ENCODE results near the gene S100A6.
"Not testable (repeated sequence)": the region's sequence is repeated elsewhere in the genome, so short reads cannot be mapped to it uniquely, and the experiment has no call there.

S100A6 gene

DNA sequence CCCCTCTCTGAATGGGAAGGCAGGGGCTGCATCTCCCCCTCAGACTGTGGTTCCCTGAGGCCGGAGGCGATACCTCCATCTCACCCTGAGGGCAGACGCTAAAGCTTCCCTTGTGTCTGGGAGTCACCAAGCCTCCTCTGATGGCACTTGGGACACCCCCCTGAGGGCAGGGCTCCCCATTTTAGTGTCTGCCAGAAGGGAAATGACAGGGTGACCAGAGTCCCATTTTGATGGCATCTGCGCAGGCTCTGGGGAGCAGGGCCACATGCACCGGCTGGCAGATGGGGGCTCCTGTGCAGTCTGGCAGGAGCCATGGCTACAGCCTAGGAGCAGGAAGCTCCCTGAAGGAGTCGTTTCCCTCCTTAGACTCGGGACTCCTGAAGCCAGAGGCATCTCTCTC is 28.2 kb upstream of the S100A6 start:
- no peak for DNase-seq (ENCODE audit: low spot score)

DNA sequence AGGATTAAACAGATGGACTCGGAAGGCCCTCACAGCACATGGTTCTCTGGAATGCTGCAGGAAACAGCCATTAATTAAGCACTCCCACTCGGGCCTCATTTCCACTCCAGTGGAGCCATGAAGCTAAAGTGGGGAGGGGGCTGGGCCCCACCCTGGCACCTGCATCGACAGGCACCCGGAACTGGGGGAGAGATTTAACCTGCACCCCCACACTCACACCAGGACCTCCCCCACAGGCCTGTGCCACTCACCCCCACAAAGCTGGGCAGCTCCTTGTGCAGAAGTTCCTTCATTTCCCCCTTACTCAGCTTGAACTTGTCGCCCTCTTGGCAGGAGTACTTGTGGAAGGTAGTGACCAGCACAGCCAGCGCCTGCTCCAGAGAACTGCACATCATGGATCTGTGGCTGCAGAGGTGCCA is 27.7 kb upstream of the S100A6 start:
- DNase-seq (ENCODE audit: low spot score) = no peak

DNA sequence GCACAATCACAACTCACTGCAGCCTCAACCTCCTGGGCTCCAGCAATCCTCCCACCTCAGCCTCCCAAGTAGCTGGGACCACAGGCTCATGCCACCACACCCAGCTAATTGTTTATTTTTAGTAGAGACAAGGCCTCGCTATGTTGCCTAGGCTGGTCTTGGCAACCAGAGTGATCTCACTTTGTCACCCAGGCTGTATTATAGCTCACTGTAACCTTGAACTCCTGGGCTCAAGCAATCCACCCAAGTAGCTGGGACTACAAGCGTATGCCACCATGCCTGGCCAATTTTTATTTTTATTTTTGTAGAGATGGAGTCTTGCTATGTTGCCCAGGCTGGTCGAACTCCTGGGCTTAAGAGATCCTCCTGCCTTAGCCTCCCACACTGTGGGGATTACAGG is 26.2 kb upstream of the S100A6 start:
- not testable (repeated sequence) for DNase-seq (ENCODE audit: low spot score)

DNA sequence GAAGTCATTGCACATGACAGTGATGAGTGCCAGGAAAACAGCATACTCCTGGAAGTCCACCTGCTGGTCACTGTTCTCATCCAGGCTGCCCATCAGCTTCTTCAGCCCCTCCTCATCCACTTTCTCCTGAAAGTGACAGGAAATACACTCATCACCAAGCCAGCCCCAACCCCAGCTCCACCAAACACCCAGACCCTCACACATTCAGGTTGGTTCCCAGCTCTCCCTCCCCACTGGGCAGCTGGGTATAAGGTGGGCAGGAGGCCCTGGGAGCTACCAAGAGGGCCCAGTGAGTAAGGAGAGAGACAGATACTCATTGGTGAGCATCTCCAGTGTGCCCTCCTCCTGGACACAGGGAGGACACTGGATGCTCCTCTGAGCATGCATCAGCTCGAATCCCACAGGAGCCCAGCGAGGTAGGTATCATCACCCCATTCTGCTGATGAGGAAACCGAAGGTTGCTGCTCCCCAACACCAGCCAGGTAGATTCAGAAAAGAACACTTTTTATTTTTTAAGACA is 25.7 kb upstream of the S100A6 start:
- DNase-seq (ENCODE audit: low spot score) = no peak

DNA sequence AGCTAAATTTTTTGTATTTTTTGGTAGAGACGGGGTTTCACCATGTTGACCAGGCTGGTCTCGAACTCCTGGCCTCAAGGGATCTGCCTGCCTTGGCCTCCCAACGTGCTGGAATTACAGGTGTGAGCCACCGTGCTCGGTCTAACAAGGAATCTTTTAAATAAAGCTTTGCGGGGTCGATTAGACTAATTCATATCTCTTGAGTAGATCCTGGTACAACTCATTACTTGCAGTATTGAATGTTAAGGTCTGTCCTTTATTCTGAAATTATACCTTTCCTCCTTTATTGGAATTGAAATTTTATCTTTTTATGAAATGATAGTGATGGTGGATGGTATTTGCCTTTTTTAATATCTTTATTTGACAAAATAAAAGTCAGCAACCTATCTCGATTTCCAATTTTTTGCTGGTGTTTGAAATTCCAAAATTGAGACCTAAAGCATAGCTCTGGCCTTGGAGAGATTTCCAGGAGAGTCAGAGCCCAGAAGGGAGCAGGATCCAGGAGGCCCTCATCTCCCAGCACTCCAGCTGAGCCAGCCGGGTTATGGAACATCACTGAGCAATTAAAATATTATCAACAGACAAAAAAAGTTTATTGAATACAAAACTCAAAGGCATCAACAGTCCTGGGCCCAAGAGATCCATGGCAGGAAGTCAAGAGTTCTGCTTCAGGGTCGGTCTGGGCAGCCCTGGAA is 25.1 kb upstream of the S100A6 start:
- DNase-seq (ENCODE audit: low spot score) = no peak

DNA sequence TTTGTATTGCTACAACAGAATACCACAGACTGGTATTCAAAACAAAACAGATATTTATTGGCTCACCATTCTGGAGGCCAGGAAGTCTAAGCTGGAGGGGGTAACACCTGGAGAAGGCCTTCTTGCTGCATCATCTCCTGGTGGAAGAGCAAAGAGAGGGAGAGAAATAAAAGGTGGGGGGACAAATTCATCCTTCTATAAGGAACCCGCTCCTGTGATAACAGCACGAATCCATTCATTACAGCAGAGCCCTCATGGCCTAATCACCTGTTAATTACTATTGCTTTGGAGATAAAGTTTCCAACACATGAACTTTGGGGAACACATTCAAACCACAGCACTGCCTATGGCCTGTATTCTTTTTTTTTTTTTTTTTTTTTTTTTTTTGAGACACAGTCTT is 24.4 kb upstream of the S100A6 start:
- no peak for DNase-seq (ENCODE audit: low spot score)

DNA sequence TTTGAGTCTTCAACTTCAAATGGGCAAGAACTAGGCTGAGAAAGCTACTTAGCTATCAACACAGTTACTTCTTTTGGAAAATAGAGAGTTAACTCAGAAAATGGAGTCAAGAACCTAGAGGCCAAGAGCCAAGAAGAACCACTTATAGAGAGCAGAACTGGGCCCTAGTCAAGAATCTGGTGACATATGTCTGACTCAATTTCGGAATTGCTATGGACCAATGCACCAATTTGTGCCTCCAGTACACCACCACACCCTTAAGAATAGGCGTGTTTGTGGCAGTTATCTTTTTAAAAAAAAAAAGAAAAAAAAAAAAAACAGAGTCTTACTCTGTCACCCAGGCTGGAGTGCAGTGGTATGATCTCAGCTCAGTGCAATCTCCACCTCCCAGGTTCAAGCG is 22.1 kb upstream of the S100A6 start:
- no peak for DNase-seq (ENCODE audit: low spot score)

DNA sequence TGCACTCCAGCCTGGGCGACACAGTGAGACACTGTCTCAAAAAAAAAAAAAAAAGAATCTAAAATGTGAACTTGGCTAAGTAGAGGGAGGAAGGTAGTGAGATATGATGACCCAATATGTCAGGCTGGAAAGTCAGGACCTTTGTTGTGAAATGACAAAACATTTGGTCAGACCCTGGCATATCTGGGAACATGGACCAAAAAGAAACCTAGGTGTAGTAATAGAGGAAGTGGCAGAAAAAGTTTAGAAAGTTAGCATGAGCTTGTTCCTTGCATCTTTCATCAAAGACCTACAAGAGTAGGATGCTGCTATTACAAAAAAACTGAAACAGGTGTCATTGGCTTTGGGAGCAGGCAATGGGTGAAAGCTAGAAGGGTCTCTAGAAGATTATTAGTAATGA is 20.6 kb upstream of the S100A6 start:
- no peak for DNase-seq (ENCODE audit: low spot score)

DNA sequence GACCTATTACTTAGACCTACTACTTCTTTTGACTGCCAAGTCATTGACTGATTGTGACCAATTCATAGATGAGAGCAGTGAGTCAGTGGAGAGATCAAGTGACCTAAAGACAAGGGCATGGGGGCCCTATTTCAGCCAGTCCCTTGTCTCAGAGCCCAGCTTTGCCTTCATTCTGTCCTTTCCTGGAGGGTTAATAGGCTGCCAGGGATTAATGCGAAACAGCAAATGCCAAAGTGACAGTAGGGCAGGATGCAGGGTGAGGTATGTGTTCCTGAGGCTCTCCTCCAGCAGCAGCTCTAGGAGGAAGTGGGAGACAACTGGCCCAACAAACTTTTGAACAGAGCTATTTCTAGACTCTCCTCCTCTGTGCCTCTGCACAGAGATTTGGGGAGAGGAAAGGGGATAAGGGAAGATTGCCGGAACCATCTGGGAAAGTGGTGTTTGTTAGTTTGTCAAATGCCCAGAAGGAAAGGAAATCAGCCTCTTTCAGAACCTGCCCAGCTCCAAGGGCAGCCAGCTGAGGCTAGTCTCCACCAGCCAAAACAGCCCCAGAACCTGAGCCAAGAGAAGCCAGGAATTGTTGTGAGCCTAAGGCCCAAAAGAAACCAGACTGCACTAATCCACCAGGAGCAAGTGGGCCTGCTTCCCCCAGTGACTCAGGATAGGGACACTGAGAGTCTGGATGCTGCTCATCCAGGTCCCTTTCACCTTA is 18.2 kb upstream of the S100A6 start:
- no peak for DNase-seq (ENCODE audit: low spot score)

DNA sequence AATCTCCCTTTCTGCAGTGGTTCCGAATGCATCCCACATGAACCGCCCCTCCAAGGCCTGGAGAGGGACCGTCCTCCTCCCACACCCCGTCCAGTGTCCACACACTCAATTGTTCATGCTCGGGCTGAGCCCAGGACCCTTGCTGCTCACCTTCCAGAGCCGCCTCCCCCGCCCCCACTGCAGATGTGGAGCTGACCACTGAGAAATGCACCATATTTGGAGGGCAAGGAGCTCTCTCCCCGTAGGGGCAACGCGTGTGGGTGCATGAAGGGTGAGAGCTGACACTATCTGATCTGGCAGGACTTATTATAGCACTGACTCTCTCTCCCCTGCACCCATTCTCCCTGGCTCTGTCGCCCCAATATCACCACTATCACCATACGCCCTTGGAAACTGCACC is 17.3 kb upstream of the S100A6 start:
- DNase-seq (ENCODE audit: low spot score) = no peak

DNA sequence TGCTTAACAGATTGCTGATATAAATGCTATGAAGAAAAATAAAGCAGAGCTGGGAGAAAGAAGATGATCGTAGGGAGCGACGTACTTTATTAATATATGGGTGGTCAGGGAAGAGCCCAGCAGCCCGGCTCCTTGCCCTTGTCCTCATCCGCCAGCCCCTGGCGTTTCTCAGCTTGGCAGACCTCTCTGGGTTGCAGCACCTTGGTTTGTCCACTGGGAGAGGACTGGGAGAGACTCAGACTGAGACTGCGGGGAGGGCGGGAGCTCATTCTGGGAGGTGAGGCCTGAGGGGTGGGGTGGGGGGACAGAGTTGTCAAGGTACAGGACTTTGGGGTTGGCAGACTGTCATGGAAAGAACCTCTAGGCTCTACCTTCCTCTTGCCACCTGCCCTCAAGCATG is 16.5 kb upstream of the S100A6 start:
- no peak for DNase-seq (ENCODE audit: low spot score)

DNA sequence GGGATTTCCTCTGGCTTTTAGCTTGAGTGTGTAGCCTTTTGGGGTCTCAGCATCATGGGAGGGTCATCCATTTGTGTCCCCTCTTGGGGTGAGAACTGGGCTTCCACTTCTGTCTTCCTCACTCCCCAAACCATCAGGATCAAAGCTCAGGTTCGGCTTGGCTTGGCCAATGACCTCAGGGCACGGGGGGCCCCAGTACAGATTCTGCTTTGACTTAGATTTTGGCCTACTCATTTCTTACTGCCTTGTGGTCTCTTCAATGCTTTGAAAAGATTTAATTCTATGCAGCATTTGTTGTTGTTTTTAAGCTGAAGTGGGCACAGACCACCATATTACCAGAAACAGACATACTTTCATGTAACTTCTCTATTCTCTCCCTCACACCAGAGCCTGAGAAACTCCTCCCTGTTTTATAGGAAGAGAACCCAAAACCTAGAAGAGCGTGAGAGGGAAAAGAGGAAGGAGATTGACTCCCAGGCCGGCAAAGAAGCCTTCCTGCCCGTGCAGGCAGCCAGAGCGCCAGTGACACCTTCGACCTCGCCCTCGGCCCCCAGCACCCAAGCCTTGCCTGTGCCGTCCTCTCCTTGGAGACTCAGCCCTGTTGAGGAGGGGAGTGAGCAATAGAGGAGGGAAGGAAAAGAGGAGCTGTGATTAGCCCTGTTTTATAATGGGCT is 15.2 kb upstream of the S100A6 start:
- DNase-seq (ENCODE audit: low spot score) = peak; percentile 36

DNA sequence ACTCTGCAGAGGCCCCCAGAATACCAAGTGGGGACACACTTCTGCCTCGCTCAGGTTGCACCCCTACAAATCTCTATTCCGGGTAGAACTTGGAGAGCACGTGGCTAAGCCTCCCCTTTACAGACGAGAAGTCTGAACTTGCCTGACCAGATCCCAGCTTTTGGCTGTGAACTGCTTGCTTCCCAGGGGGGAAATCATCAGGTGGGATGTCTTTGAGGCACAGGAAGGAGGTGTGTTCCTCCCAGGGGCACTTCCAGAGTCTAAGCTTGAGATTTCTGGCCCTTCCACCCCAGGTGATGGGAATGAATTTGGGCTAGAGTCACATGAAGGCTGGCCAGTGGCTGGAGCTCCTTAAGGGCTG is 14.6 kb upstream of the S100A6 start:
- no peak for DNase-seq (ENCODE audit: low spot score)

DNA sequence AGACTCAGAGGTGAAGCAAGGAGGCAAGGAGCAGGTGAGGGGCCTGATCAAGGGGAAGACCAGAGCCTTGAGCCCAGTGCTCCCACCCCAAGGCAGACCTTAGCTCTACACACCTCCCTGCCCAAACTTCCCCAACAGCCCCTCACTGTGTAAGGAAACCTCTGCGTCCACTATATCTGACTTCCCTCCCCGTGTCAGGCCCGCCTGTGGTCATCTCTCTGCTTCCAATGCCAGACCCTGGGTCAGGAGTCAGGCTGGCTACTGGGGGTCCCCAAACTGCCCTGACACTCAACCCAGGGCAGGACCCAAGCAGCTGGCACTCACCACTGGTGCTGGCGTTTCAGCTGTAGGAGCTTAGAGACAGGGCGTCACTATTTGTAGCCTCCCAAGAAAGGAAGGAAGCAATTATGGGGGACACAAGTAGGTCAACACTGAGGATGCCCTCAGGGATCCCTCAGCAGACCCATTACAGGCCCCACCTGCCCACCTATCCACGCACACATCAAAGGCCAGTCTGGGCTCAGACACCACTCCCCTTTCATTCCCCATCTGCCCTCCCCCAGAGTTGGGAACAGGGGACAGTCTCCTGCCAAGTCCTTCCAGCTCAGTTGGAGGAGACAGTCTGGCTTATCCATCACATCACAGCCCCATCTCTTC is 14.1 kb upstream of the S100A6 start:
- no peak for DNase-seq (ENCODE audit: low spot score)

DNA sequence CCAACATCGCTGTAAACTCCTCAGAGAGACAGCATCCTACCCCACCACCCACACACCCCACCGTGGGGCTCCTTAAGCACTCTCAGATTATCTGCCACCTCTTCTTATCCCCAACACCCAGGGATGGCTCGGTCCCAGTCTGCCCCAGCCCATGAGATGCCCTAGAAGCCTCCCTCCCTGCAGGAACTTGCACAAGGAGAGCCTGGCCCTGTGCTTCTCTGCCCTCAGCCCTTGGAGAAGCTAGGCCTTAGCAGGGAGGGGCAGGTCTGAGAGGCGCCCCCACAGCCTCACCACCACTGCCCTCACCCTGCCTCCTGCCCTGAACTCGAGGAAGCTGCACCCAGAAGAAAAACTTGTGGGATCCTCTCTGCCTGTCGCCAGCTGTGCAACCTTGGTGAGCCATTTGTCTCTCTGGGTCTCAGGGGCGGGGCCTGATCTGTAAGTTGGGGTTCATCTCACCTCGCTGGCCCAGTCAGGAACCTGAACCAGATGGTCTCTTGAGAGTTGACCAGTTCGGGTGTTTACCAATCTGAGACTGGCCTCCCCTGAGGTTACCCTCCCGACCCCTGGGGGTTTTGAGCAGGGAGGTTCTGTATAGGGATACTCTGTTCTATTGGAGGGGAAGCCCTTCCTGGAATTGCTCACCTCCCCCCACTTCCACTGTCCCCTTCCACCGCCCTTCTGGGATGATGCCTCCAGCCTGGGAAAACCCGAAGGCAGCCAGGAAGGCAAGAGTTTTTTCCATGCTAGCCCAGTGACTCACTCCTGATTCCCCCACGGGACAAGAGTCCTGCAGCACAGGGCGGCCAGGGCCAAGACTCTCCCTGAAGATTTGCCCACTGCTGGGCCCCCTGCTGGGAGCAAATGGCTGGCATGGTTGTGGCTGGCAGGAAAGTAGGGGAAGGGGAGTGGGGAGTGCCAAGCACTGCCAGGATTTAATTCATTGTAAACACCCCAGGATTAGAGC is 13.2 kb upstream of the S100A6 start, which contains the start of gene S100A3:
TSS of gene S100A3 (minus strand) at position 537 of the 967 bp plus-strand sequence. CDS start 773 bp downstream, outside the sequence.
- DNase-seq (ENCODE audit: low spot score) = no peak

DNA sequence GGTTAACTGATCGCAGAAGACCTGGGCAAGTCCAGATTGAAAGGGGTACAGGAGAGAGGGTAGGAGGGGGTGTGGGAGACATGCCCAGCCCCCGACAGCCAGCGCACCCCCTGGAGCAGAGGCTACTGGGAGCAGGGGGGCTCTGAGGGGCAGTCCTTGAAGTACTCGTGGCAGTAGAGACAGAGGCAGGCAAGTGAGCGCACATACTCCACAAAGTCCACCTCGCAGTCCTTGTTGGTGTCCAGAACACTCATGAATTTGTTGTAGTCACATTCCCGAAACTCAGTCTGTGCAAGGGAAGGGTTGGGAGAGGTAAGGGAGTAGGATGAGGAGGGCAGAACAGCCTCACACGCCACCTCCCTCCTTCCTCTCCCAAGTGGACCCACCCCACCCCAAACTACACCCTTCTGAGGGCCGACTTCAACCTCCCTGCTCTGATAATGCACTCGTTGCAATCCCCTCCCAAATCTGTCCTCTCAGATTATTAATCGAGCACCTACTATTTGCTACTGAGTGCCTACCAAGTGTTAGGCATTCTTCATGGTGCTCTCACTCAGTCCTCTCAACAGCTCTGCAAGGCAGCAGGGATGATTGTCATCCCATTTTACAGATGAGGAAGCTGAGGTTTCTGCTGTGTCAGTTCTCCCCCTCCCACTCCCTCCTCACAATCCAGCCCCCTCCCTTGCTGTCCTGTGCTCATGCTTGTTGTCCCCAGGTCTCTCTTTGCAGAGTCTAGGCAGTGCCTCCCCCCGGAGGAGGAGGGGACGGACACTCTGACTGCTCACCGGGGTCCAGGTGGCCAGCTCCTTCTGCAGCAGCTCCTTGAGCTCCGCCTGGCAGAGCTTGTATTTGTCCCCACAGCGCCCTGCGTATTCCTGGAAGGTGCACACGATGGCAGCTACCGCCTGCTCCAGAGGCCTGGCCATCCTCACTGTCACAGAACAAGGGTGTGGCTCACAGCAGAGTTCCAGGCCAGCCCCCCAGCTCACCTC is 12.1 kb upstream of the S100A6 start:
- DNase-seq (ENCODE audit: low spot score) = no peak

DNA sequence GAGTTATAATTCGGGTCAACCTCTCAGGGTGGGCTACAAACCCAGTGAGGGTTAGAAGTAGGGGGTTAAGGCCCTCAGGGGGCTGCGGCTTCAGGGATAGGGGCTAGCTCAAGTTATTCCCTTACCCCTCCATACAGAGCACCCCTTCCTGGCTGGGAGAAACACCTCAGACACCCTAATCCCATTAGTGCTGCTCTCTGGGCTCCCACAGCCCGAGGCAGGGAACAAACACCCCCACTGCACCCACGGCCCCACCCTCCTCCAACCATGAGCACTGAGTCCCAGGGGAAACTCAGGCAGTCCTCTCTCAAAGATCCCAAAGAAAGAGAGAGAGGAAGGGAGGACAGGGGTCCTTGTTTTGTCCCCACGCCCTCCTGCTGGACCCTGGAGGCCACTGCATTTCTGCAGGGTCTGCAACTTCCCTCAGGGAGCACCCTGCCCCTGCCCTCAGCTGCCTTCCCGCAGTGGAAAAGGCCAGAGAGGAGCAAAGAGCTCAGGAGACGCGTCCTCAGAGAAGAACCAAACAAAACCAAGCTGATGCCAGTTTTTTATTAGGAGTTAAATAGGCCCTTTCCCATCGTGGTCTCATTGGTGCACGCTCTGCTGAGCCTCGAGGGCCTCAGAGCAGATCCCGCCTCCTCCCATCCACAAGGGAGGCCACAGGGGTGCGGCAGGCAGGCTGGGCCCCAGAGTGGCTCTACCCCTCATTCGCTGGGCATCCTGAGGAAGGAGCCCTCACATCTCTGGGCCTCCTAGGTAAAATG is 11.2 kb upstream of the S100A6 start:
- no peak for DNase-seq (ENCODE audit: low spot score)

DNA sequence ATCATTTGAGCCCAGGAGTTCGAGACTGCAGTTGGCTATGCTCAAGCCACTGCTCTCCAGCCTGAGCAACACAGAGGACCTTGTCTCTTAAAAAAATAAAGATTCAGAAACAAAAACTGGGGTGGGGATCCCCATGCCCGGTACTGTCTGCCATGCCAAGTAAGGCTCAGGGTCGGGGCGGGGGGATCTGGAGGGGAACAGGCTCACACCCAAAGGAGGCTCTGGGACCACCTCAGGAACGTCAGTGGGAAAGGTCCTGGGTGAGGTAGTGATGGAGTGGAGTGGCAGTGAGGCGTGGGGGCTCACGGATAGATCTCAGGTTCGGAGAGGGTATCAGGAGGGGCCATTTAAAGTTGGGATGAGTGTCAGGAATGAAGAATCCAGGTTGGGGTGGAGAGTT is 10.6 kb upstream of the S100A6 start:
- no peak for DNase-seq (ENCODE audit: low spot score)
